DOHH2 (cell line): ENCODE data around the gene DPRX.

Source experiments
- EZH2phosphoT487 ChIP-seq: fragments of 200-600 bp; sonication (generic); IDR thresholded peaks from 2 replicates; pipeline ENCODE4 v1.6.1; 2017; ENCODE audit warnings: borderline replicate concordance, mild to moderate bottlenecking, antibody characterized with exemption, low read length, moderate library complexity, mixed read lengths
- TF ChIP-seq, protein P1 (sequence below): fragments of 200-600 bp; sonication (generic); IDR thresholded peaks from one replicate; pipeline ENCODE4 v1.5.1; 2014; ENCODE audit warnings: antibody characterized with exemption, mild to moderate bottlenecking, low read depth, low read length; ENCODE audit not compliant: poor library complexity, severe bottlenecking

DNA sequence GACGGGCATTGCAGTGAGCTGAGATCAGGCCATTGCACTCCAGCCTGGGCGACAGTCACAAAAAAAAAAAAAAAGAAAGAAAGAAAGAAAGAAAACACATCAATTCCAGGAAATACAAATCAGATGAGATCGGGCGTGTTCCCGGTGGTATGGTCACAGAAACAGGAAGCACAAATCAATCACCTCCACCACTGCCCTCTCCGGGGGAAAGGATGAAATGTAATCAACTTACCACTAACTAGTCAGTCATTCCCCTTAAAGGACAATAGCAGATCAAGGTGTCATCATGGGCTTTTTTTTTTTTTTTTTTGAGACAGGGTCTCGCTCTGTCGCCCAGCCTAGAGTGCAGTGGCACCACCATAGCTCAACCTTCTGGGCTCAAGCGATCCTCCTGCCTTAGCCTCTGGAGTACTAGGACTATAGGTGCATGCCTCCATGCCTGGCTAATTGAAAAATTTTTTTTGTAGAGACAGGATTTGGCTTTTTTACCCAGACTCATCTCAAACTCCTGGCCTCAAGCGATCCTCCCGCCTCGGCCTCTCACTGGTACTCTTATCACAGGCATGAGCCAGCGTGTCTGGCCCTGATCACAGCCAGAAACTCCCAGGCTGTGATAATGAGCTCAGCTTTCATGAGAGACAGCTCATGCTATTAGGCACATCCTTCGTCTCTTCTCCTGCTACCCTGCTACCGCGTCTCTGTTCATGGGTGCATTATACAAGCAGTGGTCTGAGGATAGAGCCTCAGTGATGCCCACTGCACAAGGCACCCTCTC lies 6.8 kb upstream of the DPRX start:
- TF ChIP-seq, protein P1, sequence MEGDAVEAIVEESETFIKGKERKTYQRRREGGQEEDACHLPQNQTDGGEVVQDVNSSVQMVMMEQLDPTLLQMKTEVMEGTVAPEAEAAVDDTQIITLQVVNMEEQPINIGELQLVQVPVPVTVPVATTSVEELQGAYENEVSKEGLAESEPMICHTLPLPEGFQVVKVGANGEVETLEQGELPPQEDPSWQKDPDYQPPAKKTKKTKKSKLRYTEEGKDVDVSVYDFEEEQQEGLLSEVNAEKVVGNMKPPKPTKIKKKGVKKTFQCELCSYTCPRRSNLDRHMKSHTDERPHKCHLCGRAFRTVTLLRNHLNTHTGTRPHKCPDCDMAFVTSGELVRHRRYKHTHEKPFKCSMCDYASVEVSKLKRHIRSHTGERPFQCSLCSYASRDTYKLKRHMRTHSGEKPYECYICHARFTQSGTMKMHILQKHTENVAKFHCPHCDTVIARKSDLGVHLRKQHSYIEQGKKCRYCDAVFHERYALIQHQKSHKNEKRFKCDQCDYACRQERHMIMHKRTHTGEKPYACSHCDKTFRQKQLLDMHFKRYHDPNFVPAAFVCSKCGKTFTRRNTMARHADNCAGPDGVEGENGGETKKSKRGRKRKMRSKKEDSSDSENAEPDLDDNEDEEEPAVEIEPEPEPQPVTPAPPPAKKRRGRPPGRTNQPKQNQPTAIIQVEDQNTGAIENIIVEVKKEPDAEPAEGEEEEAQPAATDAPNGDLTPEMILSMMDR = no peak
- TF ChIP-seq EZH2phosphoT487 = no peak
